Trophoblast cell (in vitro differentiated cells and primary cell): ENCODE results near the gene MST1R.

Experiments used
- DNase-seq, 2 donors: peaks; one replicate each; pipeline ENCODE4 v3.0.0-alpha.2; 2016
- H2AFZ ChIP-seq: 2 replicates; pipeline ENCODE4 v1.6.1; 2013; ENCODE audit warnings: low read length, moderate library complexity, mild to moderate bottlenecking; ENCODE audit not compliant: insufficient read depth, poor library complexity
- H2AK5ac ChIP-seq: 2 replicates; pipeline ENCODE4 v1.6.1; 2013; ENCODE audit warnings: mild to moderate bottlenecking, low read length
- H2BK120ac ChIP-seq: 2 replicates; pipeline ENCODE4 v1.6.1; 2013; ENCODE audit warnings: low read length, mild to moderate bottlenecking, moderate library complexity; ENCODE audit not compliant: insufficient read depth, poor library complexity
- H2BK12ac ChIP-seq: 2 replicates; pipeline ENCODE4 v1.6.1; 2013; ENCODE audit warnings: mild to moderate bottlenecking, low read length, moderate library complexity
- H2BK5ac ChIP-seq: 2 replicates; pipeline ENCODE4 v1.6.1; 2013; ENCODE audit warnings: low read length, low read depth, moderate library complexity, mild to moderate bottlenecking; ENCODE audit not compliant: poor library complexity
- H3K14ac ChIP-seq: 2 replicates; pipeline ENCODE4 v1.6.1; 2013; ENCODE audit warnings: mild to moderate bottlenecking, low read length
- H3K18ac ChIP-seq: 2 replicates; pipeline ENCODE4 v1.6.1; 2013; ENCODE audit warnings: mild to moderate bottlenecking, low read length
- H3K23ac ChIP-seq: 2 replicates; pipeline ENCODE4 v1.6.1; 2013; ENCODE audit warnings: low read length
- H3K27ac ChIP-seq: 2 replicates; pipeline ENCODE4 v1.5.1; 2013; ENCODE audit warnings: low read depth, mild to moderate bottlenecking, inconsistent platforms, low read length, moderate library complexity
- H3K27me3 ChIP-seq: 2 replicates; pipeline ENCODE4 v1.6.1; 2013; ENCODE audit warnings: inconsistent platforms, mild to moderate bottlenecking, low read length, moderate library complexity; ENCODE audit not compliant: insufficient read depth
- H3K36me3 ChIP-seq, 2 experiments: 1 replicate in 1 of 2; 2 replicates in 1 of 2; pipeline ENCODE4 v1.6.1; 2013; ENCODE audit warnings: low read length in 2 of 2, mild to moderate bottlenecking in 2 of 2, moderate library complexity in 1 of 2; ENCODE audit not compliant: insufficient read depth in 2 of 2, control insufficient read depth in 1 of 2
- H3K4ac ChIP-seq: 2 replicates; pipeline ENCODE4 v1.6.1; 2013; ENCODE audit warnings: low read depth, mild to moderate bottlenecking, low read length, moderate library complexity
- H3K4me1 ChIP-seq, 2 experiments: 1 replicate in 1 of 2; 2 replicates in 1 of 2; pipeline ENCODE4 v1.6.1; 2013; ENCODE audit warnings: low read length in 2 of 2, mild to moderate bottlenecking in 2 of 2, moderate library complexity in 1 of 2; ENCODE audit not compliant: insufficient read depth in 2 of 2, control insufficient read depth in 1 of 2
- H3K4me2 ChIP-seq: 2 replicates; pipeline ENCODE4 v1.6.1; 2013; ENCODE audit warnings: inconsistent platforms, mild to moderate bottlenecking, low read length, moderate library complexity
- H3K4me3 ChIP-seq: 2 replicates; pipeline ENCODE4 v1.5.1; 2013; ENCODE audit warnings: mild to moderate bottlenecking, low read depth, low read length, inconsistent platforms
- H3K79me1 ChIP-seq: one replicate; pipeline ENCODE4 v1.6.1; 2013; ENCODE audit warnings: low read length
- H3K79me2 ChIP-seq: 2 replicates; pipeline ENCODE4 v1.6.1; 2013; ENCODE audit warnings: low read length, mild to moderate bottlenecking; ENCODE audit not compliant: control insufficient read depth, insufficient read depth, poor library complexity
- H3K9ac ChIP-seq: 2 replicates; pipeline ENCODE4 v1.6.1; 2013; ENCODE audit warnings: mild to moderate bottlenecking, low read length
- H3K9me3 ChIP-seq: 2 replicates; pipeline ENCODE4 v1.6.1; 2013; ENCODE audit warnings: low read depth, mild to moderate bottlenecking, control low read depth, inconsistent platforms, low read length; ENCODE audit not compliant: insufficient read depth
- H4K12ac ChIP-seq: 2 replicates; pipeline ENCODE4 v1.6.1; 2013; ENCODE audit warnings: low read depth, mild to moderate bottlenecking, low read length, moderate library complexity
- H4K8ac ChIP-seq: 2 replicates; pipeline ENCODE4 v1.6.1; 2013; ENCODE audit warnings: low read depth, mild to moderate bottlenecking, low read length, moderate library complexity
- H4K91ac ChIP-seq: one replicate; pipeline ENCODE4 v1.6.1; 2013; ENCODE audit warnings: low read depth, mild to moderate bottlenecking, low read length, moderate library complexity
- WGBS: extraction: QIAGEN DNeasy Blood & Tissue Kit; methylation state at CpG from one replicate; pipeline ENCODE4 v1.1.7; 2013; ENCODE audit warnings: missing lambda C conversion rate; ENCODE audit not compliant: insufficient read length, insufficient coverage; ENCODE audit errors: extremely low coverage; 5-methylcytosine and 5-hydroxymethylcytosine counted together

Gene MST1R

GRCh38 chr3:49930168-49930690, 26.6 kb upstream of the MST1R start:
- Histone ChIP-seq H2AK5ac (no peak overlapping the region), H4K12ac (peak overlapping the region; percentile 74), H3K4ac (peak overlapping the region; percentile 60), H4K91ac (peak overlapping the region; percentile 72), H2AFZ (peak overlapping the region; percentile 38), H3K23ac (no peak overlapping the region), H3K27me3 (no peaks in the 10 kb centered on the region), H3K4me1 (peaks cover 12 to 14% of the 10 kb centered on the region in 2 experiments), H3K36me3 (no peaks in the 10 kb centered on the region), H3K9ac (no peak overlapping the region), H2BK12ac (peak overlapping the region; percentile 54), H3K14ac (peak overlapping the region; percentile 67), H3K4me3 (no peak overlapping the region), H3K79me1 (peaks cover 5% of the 10 kb centered on the region), H2BK120ac (peak overlapping the region; percentile 64), H3K18ac (peak overlapping the region; percentile 35), H4K8ac (peak overlapping the region; percentile 96), H2BK5ac (peak overlapping the region; percentile 36), H3K9me3 (no peaks in the 10 kb centered on the region), H3K27ac (peak overlapping the region; percentile 61), H3K4me2 (peak overlapping the region; percentile 90), H3K79me2 (peaks cover 2% of the 10 kb centered on the region)
- no CpG with 5 or more reads among the region's 16 CpGs for WGBS
- DNase-seq = no peak

GRCh38 chr3:49929291-49930167, 25.9 kb upstream of the MST1R start, which contains the start of gene MON1A:
MON1A (minus strand) TSS chr3:49929811; CDS start chr3:49913346, 16,465 bp downstream.
- Histone ChIP-seq H3K79me1 (peaks cover 5% of the 10 kb centered on the region), H3K79me2 (peaks cover 2% of the 10 kb centered on the region), H3K27me3 (no peaks in the 10 kb centered on the region), H3K4me1 (peaks cover 12 to 14% of the 10 kb centered on the region in 2 experiments), H2BK120ac (peak within 1 kb of the TSS; percentile 64), H2BK5ac (peak within 1 kb of the TSS; percentile 36), H3K18ac (peak within 1 kb of the TSS; percentile 35), H2AFZ (peak within 1 kb of the TSS; percentile 61), H2BK12ac (peak within 1 kb of the TSS; percentile 54), H4K12ac (peak within 1 kb of the TSS; percentile 74), H3K27ac (peak within 1 kb of the TSS; percentile 61), H4K8ac (peak within 1 kb of the TSS; percentile 96), H3K4ac (peak within 1 kb of the TSS; percentile 60), H4K91ac (peak within 1 kb of the TSS; percentile 72), H3K4me2 (peak within 1 kb of the TSS; percentile 90), H3K9me3 (no peaks in the 10 kb centered on the region), H3K14ac (peak within 1 kb of the TSS; percentile 67), H3K9ac (peak within 1 kb of the TSS; percentile 77), H3K36me3 (no peaks in the 10 kb centered on the region), H3K23ac (no peak within 1 kb of the TSS), H2AK5ac (no peak within 1 kb of the TSS), H3K4me3 (peak within 1 kb of the TSS; percentile 78)
- DNase-seq = peak; percentile 98 to 99
- WGBS = no CpG with 5 or more reads among the region's 56 CpGs

GRCh38 chr3:49928481-49929017, 24.9 kb upstream of the MST1R start:
- no peak overlapping the region for H4K91ac ChIP-seq
- no peak overlapping the region for H4K8ac ChIP-seq
- no peaks in the 10 kb centered on the region for H3K27me3 ChIP-seq
- no peak for DNase-seq
- H3K14ac ChIP-seq = no peak overlapping the region
- H3K23ac ChIP-seq = no peak overlapping the region
- no peak overlapping the region for H3K4ac ChIP-seq
- no peak overlapping the region for H3K18ac ChIP-seq
- peak overlapping the region; percentile 43 for H3K27ac ChIP-seq
- no peak overlapping the region for H2AK5ac ChIP-seq
- WGBS = no CpG with 5 or more reads among the region's 5 CpGs
- H3K4me3 ChIP-seq = no peak overlapping the region
- H2BK120ac ChIP-seq = peak overlapping the region; percentile 18
- peaks cover 2% of the 10 kb centered on the region for H3K79me2 ChIP-seq
- peaks cover 12 to 14% of the 10 kb centered on the region in 2 experiments for H3K4me1 ChIP-seq
- H2AFZ ChIP-seq = peak overlapping the region; percentile 4
- H3K9ac ChIP-seq = no peak overlapping the region
- no peak overlapping the region for H2BK5ac ChIP-seq
- H2BK12ac ChIP-seq = no peak overlapping the region
- H3K9me3 ChIP-seq = no peaks in the 10 kb centered on the region
- no peak overlapping the region for H4K12ac ChIP-seq
- no peaks in the 10 kb centered on the region for H3K36me3 ChIP-seq
- H3K4me2 ChIP-seq = peak overlapping the region; percentile 45
- H3K79me1 ChIP-seq = peaks cover 5% of the 10 kb centered on the region

GRCh38 chr3:49927798-49928197, 24.1 kb upstream of the MST1R start:
- Histone ChIP-seq H3K14ac (peak overlapping the region; percentile 15), H3K27me3 (no peaks in the 10 kb centered on the region), H2BK120ac (peak overlapping the region; percentile 18), H3K18ac (peak overlapping the region; percentile 59), H3K4me3 (no peak overlapping the region), H4K91ac (peak overlapping the region; percentile 23), H3K4me1 (peaks cover 12 to 14% of the 10 kb centered on the region in 2 experiments), H3K79me2 (peaks cover 2% of the 10 kb centered on the region), H3K36me3 (no peaks in the 10 kb centered on the region), H2AFZ (no peak overlapping the region), H3K23ac (no peak overlapping the region), H3K27ac (peak overlapping the region; percentile 43), H3K4me2 (no peak overlapping the region), H2BK12ac (no peak overlapping the region), H3K9ac (no peak overlapping the region), H4K12ac (no peak overlapping the region), H3K4ac (no peak overlapping the region), H4K8ac (no peak overlapping the region), H2AK5ac (no peak overlapping the region), H3K9me3 (no peaks in the 10 kb centered on the region), H2BK5ac (no peak overlapping the region), H3K79me1 (peaks cover 5% of the 10 kb centered on the region)
- WGBS = no CpG with 5 or more reads among the region's 5 CpGs
- no peak for DNase-seq
